Activated CD8-positive, alpha-beta T cell treated with anti-CD3 and anti-CD28 coated beads for 36 hours (primary cell): ENCODE results near the gene MRPS27. TPM values are rescaled to one million over a fixed set of nuclear protein-coding genes. Genes with fewer than 3 reads are reported as not detected.
A peak's percentile ranks its signal among the peaks of the same experiment; 100 is the strongest.

Experiments
- ATAC-seq: fragments of 200-7000 bp; cut with Tn5 transposase; one replicate; pipeline ENCODE4 v1.10.0; 2021; ENCODE audit warnings: mild to moderate bottlenecking, moderate library complexity
- CTCF ChIA-PET: fragments of 350-600 bp; sonication (Branson Sonifier 250); formaldehyde crosslinking; loops from one replicate; lab custom pipeline; 2021; ENCODE audit warnings: antibody characterized with exemption; lab: Charles Lee
- POLR2A ChIA-PET: fragments of 350-600 bp; sonication (Branson Sonifier 250); formaldehyde crosslinking; loops from one replicate; lab custom pipeline; 2021; ENCODE audit warnings: antibody characterized with exemption; lab: Charles Lee
- DNase-seq: peaks from one replicate; pipeline ENCODE4 v3.0.0-alpha.2; 2020
- H3K27ac Mint-ChIP-seq: one replicate; pipeline ENCODE4 v1.8.0; 2021; ENCODE audit warnings: mild to moderate bottlenecking, mixed read lengths
- H3K27me3 Mint-ChIP-seq: one replicate; pipeline ENCODE4 v1.8.0; 2021; ENCODE audit warnings: mixed read lengths
- H3K36me3 Mint-ChIP-seq: one replicate; pipeline ENCODE4 v1.8.0; 2021; ENCODE audit warnings: low read depth, mixed read lengths
- H3K4me1 Mint-ChIP-seq: one replicate; pipeline ENCODE4 v1.8.0; 2021; ENCODE audit warnings: low read depth, mixed read lengths
- H3K4me3 Mint-ChIP-seq: one replicate; pipeline ENCODE4 v1.8.0; 2021; ENCODE audit warnings: mild to moderate bottlenecking, moderate library complexity, mixed read lengths
- H3K9me3 Mint-ChIP-seq: one replicate; pipeline ENCODE4 v1.8.0; 2021; ENCODE audit warnings: mixed read lengths
- intact Hi-C: fragments of 100-400 bp; cut with micrococcal nuclease; formaldehyde crosslinking; loops from one replicate; pipeline ENCODE4 v1.10.0; 2022
- total RNA-seq, 2 experiments: library from RNA; stranded (reverse); gene quantifications; one replicate each; pipeline ENCODE4 v1.2.3, GENCODE V29; 2021
- TF ChIP-seq, protein P1 (sequence below): fragments of 200-600 bp; IDR thresholded peaks from one replicate; pipeline ENCODE4 v1.8.0; 2022; ENCODE audit warnings: antibody characterized with exemption, mild to moderate bottlenecking

Gene MRPS27
- total RNA-seq, 2 experiments from 2014 or later: 91.5 to 99.1 TPM

- ATAC-seq: no peak
- H3K4me3 Mint-ChIP-seq: peak overlapping the region; percentile 86
- POLR2A ChIA-PET: interaction anchor here (0.6 to 5.3 kb wide), 8 partner anchors 9 to 163 kb away, joined by 3 to 68 read pairs (median 3); partner anchors contain the start of genes MRPS27 and PTCD2
- CTCF ChIA-PET: interaction anchor here (1.1 to 2.7 kb wide), 6 partner anchors 8 to 525 kb away, joined by 3 to 48 read pairs (median 4); partner anchors contain the start of genes MRPS27 and PTCD2
- peaks cover 31% of the 10 kb centered on the region for H3K4me1 Mint-ChIP-seq
- intact Hi-C loops: no loop called here
- peaks cover 42% of the 10 kb centered on the region for H3K36me3 Mint-ChIP-seq
- DNase-seq: no peak
- H3K27me3 Mint-ChIP-seq: no peaks in the 10 kb centered on the region
- no peaks in the 10 kb centered on the region for H3K9me3 Mint-ChIP-seq
- peak overlapping the region; percentile 94 for H3K27ac Mint-ChIP-seq
- TF ChIP-seq, protein P1, sequence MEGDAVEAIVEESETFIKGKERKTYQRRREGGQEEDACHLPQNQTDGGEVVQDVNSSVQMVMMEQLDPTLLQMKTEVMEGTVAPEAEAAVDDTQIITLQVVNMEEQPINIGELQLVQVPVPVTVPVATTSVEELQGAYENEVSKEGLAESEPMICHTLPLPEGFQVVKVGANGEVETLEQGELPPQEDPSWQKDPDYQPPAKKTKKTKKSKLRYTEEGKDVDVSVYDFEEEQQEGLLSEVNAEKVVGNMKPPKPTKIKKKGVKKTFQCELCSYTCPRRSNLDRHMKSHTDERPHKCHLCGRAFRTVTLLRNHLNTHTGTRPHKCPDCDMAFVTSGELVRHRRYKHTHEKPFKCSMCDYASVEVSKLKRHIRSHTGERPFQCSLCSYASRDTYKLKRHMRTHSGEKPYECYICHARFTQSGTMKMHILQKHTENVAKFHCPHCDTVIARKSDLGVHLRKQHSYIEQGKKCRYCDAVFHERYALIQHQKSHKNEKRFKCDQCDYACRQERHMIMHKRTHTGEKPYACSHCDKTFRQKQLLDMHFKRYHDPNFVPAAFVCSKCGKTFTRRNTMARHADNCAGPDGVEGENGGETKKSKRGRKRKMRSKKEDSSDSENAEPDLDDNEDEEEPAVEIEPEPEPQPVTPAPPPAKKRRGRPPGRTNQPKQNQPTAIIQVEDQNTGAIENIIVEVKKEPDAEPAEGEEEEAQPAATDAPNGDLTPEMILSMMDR: no peak
Measured at GRCh38 chr5:72307573-72307967, 12.5 kb downstream of the MRPS27 start.

- intact Hi-C loops: no loop called here
- CTCF ChIA-PET: interaction anchor here (1.6 to 1.8 kb wide), 2 partner anchors 9 to 537 kb away, joined by 4 read pairs; no protein-coding TSS in a partner anchor
- H3K4me3 Mint-ChIP-seq: no peak overlapping the region
- ATAC-seq (no peak), DNase-seq (no peak)
- no peaks in the 10 kb centered on the region for H3K27me3 Mint-ChIP-seq
- POLR2A ChIA-PET: interaction anchor here (1.4 to 2.1 kb wide), 2 partner anchors 10 to 14 kb away, joined by 3 to 10 read pairs; partner anchors contain the start of genes MRPS27 and PTCD2
- no peaks in the 10 kb centered on the region for H3K9me3 Mint-ChIP-seq
- H3K36me3 Mint-ChIP-seq: peaks cover 36% of the 10 kb centered on the region
- H3K27ac Mint-ChIP-seq: no peak overlapping the region
- H3K4me1 Mint-ChIP-seq: peaks cover 38% of the 10 kb centered on the region
- TF ChIP-seq, protein P1: no peak
Measured at GRCh38 chr5:72305194-72306142, 14.6 kb downstream of the MRPS27 start.

DNA sequence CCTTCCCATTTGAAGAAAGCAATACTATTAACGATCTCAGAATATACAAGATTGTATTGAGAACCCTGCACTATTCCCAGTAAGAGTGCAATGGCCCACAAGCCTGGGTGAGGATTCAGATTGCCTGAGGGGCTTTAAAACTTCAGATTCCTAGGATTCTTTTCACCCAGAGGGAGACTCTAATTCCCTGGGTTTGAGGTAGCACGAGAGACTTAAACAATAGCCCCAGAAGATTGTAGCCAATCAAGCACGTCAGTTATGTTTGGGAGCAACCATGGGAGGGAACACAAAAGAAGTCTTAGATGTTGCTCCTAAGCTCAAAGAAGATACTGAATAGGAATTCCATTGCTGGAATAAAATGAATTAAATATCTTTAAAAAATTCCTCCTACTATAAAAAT is 17.9 kb downstream of the MRPS27 start:
- H3K27me3 Mint-ChIP-seq: no peaks in the 10 kb centered on the region
- CTCF ChIA-PET: interaction anchor here (0.8 to 0.9 kb wide), 2 partner anchors 14 to 17 kb away, joined by 3 to 4 read pairs; no protein-coding TSS in a partner anchor

DNA sequence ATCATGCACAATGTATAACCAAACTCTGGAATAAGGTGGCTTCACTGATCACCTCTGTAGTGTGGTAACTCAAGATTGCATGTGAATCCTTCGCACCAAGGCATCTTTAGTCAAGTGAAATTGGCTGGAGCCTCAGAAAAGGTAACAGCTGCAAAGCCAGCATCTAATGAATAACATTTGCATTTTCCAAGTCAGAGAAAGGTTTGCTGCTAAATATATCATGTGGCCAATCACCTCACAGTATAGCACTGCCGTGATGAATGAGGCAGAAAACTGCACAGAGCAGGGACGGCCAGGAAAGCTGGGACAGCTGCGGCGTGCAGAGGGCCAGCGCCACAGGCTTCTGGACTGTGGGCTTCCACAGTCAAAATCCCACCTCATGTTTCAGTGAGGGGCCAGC is 18.5 kb downstream of the MRPS27 start:
- intact Hi-C loops: no loop called here
- Mint-ChIP-seq H3K4me1 (peaks cover 48% of the 10 kb centered on the region), H3K36me3 (peaks cover 42% of the 10 kb centered on the region), H3K4me3 (no peak overlapping the region), H3K9me3 (no peaks in the 10 kb centered on the region), H3K27ac (no peak overlapping the region), H3K27me3 (no peaks in the 10 kb centered on the region)
- no peak for ATAC-seq
- no peak for DNase-seq
- ChIA-PET CTCF (interaction anchor here (0.8 kb wide), 1 partner anchor 13 kb away, joined by 3 read pairs; no protein-coding TSS in a partner anchor), POLR2A (interaction anchor here (0.8 kb wide), 1 partner anchor 19 kb away, joined by 3 read pairs; the partner anchor contains the start of genes MRPS27 and PTCD2)
- TF ChIP-seq, protein P1: no peak

More for the DNA sequence above, 17.9 kb downstream of the MRPS27 start:
- ATAC-seq: no peak
- H3K36me3 Mint-ChIP-seq: peaks cover 42% of the 10 kb centered on the region
- H3K9me3 Mint-ChIP-seq: no peaks in the 10 kb centered on the region
- TF ChIP-seq, protein P1: no peak
- DNase-seq: no peak
- H3K4me3 Mint-ChIP-seq: no peak overlapping the region
- H3K27ac Mint-ChIP-seq: no peak overlapping the region
- POLR2A ChIA-PET: interaction anchor here (0.8 kb wide), 1 partner anchor 18 kb away, joined by 3 read pairs; the partner anchor contains the start of genes MRPS27 and PTCD2
- intact Hi-C loops: no loop called here
- H3K4me1 Mint-ChIP-seq: peaks cover 48% of the 10 kb centered on the region
